ENCODE measurements around the gene GCN1.

GCN1 gene

DNA sequence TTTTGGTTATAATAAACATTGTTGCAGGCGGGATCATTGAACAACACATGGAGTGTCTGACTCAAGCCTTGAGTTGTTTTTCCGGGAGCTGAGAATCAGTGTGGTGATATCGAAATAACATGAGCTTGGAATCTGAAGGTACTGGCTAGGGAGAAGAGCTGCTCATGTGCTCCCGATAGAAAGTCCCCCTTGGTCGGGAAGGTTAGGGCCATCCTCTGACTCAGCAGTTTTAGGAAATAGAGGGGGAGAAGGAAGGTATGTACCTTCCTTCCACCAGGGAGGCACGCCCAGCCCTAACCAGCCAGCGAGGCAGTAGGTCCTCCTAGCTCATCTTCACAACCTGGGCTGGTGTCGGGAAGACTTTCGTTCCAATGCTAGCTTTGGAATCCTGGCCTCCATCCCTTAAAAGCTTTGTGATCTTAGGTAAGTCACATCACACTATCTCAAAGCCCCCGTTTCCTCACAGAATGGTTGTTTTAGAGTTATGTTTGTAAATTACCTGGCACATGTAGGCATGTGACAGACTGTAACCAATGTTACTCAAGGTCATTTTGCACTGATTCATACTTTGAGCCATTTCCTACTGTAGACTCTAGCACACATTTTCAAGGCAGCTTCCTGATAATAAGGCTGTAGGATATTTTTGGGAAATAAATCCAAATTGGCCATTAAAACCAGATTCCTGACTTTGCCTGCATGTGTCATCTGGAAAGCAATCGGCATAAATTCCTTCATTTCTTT, 76.0 kb downstream of the GCN1 start:
- DNase-seq (ENCODE audit: low spot score) (peak; percentile 45), FAIRE-seq (no peak)

DNA sequence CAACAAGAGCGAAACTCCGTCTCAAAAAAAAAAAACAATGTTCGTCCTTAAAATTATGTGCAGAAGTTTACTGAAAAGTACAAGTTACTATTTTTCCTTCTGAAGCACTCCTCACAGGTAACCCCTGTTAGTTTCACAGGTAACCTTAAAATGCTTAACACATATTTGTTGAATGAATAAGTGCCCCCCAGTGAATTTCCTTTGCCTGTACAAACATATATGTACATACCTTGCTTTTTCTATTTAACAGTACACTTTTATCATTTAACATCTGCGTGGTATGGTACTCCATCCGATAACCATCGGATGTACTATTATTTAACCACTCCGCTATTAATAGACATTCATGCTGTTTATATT, 76.6 kb downstream of the GCN1 start:
- DNase-seq (ENCODE audit: low spot score) (no peak), FAIRE-seq (no peak)

DNA sequence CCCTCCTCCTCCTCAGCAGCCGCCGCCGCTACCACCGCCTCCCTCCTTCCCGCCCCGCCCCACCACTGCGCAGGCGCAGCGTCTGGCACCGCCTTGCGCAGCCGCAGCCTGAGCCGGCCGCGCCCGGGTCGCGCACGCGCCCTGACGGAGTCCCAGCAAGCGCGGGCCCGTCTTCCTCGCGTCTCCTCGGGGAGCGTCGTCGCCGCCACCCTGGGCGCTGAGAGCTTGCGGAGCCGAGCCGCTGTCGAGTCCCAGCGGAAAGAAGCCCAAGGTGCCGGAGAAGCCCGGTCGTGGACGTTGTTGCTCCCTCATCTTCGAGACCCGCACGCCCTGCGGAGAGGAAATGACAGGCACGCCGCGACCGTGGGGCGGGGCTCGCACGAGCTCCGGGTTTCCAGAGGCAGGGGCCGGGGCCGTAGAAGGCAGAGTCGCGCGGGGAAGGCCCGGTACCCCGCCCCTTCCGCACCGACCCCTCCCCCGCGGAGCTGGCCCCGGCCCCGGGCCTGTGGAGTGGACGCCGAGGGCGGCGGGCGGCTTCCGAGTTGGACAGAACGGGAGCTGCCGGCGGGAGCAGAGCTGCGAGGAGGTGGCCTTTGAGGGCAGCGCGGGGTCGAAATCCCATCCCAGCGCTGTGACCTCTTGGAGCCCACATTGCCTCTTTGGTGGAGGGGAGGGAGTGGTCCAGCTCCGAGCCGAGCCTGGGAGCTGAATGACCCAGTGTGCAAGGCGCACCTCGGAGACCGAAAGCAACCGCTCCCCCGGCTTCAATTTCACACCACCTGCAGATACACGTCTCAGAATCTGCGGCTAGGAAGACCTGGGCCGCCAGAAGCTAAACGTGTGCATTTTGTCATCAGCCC, 77.5 kb downstream of the GCN1 start:
- DNase-seq (ENCODE audit: low spot score) (peak; percentile 77), FAIRE-seq (no peak)

DNA sequence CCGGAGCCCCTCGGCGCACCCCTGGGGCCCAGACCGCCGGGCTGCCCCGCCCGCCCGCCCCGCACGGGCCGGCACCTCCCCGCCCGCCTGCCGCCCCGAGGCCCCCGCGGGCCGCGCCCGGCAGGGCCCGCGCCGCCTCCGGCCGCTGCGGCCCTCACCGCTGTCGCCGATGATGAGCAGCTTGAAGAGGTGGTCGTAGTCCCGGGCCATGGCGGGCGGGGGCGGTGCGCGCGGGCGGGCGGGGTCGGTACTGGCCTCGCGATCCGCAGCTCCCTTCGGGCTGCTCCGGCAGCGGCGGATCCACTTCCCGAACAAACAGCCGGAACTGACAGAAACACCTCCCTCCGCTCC, 78.1 kb downstream of the GCN1 start, which contains the start of gene RAB35:
RAB35 (minus strand) TSS at position 313 of the 351 bp plus-strand sequence; CDS start at position 210, 103 bp downstream.
- DNase-seq (ENCODE audit: low spot score) = no peak
- FAIRE-seq = no peak

DNA sequence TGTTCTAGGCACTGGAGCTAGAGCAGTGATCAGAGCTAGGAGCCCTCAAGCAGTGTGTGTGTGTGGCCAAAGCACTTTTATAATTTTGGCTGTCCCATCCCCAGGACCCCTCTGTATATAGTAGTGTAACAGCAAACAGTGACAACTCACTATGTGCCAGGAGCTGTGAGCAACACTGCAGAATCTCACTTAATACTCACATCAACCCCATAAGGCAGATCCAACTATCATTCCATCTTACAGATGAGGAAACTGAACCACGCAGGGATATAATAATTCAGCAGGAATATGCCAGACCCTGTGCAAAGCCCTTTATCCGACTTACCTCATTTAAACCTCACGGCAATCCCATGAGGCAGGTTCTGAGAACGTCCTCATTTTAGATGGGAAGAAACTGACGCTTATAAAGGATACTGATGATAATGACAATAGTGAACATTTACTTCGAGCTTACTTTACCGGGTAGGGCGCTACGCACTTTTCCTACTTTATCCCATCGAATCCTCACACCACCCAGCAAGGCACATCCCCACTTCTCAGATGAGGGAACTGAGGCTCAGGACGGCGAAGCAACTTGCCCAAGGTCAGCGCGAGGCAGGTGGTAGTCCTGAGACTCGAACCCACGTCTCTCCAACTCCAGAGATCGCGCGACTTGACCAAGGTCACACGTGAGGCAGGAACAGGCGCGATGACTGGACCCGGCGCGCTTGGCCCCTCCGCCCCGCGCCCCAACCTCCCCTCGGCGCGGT, 78.6 kb downstream of the GCN1 start:
- FAIRE-seq (no peak), DNase-seq (ENCODE audit: low spot score) (peak; percentile 15)

DNA sequence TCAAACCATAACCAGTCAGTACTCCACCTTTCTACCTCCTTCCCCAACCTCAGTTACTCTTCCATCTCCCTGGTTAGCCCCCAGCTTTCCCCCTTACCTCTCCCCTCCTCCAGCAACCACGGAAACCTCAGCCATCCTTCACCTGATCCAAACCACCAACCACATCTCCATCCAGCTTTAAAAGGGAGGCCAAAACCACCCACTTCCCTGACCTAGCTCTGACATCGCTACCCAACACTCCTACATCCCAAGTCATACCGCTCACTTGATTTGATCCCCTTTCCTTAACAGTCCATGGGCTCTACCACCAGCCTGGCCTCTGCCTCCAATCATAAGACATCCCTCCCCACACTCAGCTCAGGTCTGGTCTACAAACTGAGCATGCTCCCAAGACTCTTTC, 79.4 kb downstream of the GCN1 start:
- DNase-seq (ENCODE audit: low spot score) = no peak
- no peak for FAIRE-seq

DNA sequence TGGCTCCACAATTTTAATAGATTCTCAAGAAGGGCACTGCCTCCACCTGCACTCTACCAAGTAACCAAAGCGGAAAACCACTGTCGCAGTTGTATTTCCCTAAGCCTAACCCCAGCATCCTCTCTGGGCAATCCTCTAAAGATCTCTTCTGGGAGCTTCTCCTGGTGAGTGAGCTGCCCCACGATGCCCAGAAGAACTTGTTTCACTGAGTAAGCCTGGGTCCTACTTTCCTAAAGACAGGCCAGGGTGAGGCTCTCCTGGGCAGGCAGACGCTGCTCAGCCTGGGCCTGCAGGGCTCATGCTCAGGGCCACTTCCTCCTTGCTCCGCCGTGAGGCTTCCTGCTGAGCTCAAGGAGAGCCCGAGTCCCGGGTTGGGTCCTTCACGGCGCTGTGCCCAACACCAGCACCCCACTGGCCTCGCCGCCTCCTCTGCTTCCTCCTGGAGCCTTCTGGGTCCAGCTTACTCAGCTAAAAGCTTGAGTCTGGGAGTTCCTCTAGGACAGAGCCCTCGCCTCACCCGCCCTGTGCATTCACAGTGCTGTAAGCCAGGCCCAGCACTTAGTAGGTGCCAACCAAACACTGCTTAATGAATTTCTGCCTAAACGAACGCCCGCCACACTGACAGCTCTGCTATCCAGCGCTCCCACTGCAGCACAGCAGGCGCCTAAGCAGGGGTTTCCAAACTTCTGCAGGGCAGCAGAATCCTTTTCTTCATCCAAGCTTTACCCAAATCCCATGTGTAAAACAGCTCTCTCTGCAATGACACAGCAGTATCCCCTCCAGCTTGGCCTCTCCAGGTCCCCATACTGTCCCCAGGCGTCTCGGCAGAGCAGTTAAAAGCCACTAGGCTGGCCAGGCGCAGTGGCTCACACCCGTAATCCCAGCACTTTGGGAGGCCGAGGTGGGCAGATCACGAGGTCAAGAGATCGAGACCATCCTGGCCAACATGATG, 83.7 kb downstream of the GCN1 start:
- no peak for DNase-seq (ENCODE audit: low spot score)
- FAIRE-seq = no peak

DNA sequence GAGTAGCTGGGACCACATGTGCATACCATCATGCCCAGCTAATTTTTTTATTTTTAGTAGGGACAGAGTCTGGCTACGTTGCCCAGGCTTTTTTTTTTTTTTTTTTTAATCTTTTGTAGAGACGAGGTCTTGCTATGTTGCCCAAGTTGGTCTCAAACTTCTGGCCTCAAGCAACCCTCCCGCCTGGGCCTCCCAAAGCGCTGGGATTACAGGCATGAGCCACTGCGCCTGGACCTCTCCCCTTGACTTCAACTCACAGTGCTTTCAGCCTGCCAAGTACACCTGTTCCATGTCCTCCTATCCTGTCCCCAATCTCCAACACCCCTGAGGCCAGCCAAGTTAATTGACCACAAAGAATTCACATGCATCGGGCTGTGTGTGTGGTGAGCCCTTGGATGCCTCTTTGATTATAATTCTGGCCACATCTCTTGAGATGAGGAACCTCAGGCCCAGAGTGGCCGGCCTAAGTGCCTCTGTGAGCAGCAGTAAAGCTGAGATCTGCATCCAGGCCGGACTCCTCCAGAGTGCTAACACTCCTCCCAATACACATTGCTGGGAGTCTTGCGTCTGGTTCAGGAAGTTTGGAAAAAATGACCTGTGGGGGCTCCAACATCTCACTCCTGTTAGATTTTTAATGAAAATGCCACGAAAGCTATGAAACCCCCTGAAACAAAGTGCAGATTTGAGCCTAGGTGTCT, 84.8 kb downstream of the GCN1 start:
- DNase-seq (ENCODE audit: low spot score) (no peak), FAIRE-seq (no peak)

DNA sequence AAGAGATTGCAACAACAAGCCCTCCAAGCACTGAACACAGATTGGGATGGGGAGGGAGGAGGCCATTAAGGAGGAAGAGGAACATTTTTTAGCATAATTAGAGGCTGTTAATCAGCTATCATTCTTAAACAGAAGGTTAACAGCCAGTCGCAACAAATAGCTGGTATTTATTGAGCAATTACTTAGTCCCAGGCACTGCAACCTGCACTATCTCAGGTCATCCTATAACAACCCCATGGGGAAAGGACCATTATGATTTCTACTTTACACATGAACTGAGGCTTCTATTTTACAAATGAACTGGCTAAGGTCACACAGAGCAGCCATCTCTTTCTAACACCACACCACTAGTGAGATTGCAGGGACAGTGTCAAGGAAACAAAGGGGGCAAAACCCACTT, 88.4 kb downstream of the GCN1 start:
- FAIRE-seq (no peak), DNase-seq (ENCODE audit: low spot score) (no peak)

DNA sequence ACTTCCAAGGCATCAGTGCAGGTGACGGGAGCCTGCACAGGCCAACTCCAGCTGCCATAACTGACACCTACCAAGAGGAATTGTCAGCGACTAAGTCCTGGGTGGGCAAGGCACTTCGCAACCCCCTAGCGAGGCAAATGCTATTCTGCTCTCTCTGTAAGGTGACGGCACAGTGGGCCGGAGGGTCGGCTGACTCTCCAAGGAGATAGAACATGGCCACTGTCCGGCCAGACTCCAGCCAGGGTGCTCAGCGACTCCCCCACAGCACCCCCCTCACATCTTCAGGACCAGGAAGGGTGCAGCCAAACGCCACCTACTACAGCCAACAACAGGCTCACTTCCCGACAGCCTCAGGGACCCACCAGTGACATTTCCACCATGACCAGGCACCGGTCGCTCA, 91.1 kb downstream of the GCN1 start:
- DNase-seq (ENCODE audit: low spot score) (no peak), FAIRE-seq (no peak)

DNA sequence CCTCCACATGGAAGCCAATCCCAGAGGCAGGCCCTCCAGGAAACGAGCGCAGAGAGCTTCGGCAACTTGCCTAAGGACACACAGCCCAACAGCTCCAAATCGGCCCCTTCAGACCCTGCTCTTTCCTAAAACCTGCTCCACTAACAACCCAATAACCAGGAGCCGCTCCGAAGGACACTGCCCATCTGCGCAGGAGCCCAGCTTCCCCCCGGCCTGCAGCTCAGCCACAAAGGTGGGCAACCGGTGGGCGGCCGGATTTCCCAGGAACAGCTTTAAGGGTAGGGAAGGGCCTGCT, 91.5 kb downstream of the GCN1 start:
- FAIRE-seq = no peak
- no peak for DNase-seq (ENCODE audit: low spot score)

DNA sequence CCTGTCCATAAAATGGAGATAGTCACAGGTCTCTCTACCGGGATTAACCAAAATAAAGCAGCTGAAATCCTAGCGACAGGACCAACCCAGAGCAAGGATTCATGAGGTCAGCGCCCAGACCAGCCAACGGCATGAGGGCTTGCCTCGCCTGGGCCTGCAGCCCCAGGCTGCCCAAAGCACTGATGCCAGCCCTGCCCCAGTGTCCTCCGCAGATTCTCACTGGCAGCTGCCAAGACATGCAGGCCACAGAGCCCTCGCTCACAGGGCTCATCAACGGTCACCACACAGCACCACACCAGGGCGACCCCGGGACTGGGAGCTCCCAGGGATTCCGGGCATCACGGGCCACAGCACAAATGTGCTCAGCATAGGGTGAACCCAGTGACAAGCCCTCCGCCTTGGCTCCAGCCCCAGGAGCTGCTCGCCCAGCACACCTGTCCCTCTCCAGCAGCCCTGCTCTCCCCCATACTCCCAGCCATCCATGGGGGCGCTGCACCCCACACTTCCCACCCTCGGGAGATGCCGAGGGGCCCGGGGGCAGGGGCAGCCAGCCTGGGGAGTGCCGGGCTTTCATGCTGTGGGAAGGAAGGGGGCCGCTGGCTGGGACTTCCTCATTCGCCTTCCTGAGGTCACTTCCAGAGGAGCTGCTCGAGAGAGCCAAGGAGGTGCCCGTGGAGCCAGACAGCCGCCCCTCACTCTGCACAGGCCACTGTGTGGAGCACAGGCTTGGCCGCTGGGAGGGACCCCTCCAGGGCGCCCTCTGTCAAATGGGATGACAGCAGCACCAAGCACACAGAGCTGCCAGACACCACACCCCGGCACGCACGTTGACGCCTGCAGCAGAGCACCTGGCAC, 92.1 kb downstream of the GCN1 start:
- FAIRE-seq = no peak
- DNase-seq (ENCODE audit: low spot score) = no peak

DNA sequence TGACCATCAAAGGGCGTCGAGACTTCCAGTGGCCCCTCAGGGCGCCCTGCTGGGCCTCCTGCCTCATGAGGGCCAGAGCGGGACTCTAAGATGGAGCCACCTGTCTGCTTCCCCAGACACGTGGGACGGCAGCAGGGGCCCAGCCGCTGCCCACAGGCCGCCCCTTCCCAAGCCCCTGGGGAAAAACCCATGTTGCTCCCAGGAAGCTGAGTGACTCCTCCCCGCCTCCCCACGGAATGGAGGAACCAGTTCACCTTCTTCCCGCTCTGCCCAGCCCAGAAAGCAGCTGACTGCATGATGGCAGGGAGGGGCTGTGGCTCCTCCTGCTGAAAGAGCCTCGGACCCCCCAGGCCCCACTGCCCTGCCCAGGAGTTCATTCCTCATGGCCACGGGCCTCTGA, 92.9 kb downstream of the GCN1 start:
- DNase-seq (ENCODE audit: low spot score) = no peak
- no peak for FAIRE-seq

DNA sequence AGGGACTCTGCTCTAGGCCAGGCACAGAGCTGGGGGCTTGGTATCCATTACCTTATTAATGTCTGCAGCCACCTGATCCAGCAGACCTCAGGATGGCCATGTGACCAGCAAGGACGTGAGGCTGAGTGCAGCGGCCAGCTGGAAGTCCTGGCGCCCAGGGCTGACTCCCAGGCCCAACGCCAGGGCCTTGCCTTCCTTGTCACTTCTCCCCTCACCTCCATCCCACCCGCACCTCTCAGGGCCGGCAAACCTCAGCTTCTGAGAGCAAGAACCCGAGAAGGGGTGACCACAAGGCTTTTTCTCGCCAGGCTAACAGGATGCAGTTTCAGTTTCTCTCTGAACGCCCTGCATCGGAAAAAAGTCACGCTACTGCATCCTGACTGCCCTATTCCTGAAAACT, 93.3 kb downstream of the GCN1 start:
- FAIRE-seq (no peak), DNase-seq (ENCODE audit: low spot score) (no peak)

DNA sequence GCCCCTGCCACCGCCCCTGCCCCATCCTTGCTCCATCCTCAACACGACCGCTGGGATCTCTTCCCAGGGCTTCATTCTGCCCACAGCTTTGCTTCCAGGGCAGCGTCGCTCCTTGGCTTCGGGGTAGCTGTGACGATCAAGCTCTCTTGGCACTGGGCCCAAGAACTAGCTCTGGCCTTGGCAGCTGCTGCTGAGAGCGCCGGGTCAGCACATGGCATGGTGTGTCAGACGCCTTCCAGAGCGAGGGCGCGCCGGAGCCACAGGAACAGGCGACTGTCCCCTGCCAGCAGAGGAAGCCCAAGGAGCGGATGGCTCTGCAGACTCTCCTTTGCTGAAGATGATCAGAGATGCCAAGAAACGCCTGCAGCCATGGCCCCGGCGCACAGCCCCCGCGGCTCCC, 93.9 kb downstream of the GCN1 start:
- no peak for DNase-seq (ENCODE audit: low spot score)
- FAIRE-seq = no peak

DNA sequence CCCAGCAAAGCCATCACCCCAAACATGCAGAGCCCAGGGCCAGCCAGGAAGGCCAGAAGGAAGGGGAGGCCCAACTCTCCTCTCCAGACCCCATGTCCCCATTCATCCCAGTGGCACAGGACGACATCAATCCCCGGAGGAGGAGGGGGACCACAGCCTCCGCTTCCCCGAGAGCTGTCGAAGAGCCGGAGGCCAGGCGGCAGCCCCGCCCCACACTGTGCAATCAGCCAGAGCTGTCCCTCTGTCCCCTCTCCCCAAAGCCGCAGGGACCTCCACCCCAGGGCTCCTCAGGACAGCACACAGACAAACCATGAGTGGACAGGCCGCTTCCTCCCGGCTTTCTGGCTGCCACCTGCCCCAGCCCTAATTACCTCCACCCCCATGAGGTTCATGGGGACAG, 94.8 kb downstream of the GCN1 start:
- no peak for FAIRE-seq

DNA sequence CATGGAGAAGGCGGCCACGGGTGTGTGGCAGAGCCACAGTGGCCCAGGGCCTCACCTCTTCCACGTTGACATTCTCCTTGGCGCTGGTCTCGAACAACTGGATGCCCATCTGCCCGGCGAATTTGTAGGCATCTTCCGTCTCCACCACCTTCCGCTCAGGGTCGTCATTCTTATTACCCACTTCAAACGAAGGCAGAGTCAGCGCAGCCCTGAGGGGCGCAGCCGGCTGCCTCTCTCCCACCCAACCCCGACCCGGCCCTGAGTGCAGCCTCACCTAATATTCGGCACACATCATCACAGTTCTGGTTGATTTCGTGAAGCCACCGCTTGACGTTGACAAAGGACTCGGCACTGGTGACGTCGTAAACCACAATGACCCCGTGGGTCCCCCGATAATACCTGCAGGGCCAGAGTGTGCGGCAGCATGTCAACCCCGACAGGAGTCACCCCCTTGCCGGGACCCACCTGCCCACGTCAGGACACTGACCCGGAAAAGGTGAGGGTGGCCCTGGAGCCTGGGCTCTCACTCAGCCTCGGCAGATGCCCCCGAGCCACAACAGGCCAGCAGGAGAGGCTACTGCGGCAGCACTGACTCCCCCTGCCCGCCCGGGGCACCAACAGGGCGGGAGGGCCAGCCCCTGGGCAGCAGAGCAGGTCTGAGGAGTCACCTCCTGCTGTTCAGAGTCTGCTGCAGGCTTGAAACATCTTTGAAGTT, 95.6 kb downstream of the GCN1 start:
- FAIRE-seq (no peak), DNase-seq (ENCODE audit: low spot score) (no peak)

More for the DNA sequence above, 94.8 kb downstream of the GCN1 start:
- DNase-seq (ENCODE audit: low spot score) = no peak

DNA sequence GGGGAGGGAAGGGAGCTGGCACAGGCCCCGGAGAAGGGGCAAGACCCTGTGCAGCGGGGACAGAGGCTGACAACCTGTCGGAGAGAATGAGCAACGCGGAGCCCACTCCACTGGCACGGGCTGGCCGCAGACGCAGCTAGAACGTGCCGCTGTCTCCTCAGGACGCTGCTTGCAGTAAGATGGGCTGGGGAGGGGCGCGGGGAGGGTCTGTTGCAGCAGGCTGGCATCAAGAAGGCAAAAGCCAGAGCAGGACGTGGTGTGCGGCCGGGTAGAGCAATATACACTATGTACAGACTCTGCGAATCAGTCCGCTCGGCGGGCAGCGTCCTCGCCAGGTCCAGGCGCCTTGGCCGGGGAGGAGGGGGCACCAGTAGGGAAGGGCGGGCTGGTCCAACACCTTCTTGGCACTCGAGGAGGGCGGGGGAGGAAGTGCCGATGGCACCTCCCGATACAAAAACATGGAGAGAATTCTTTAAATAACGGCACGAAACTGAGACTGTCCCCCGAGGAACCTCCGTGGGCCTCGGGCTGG, 97.8 kb downstream of the GCN1 start:
- FAIRE-seq (no peak), DNase-seq (ENCODE audit: low spot score) (no peak)

DNA sequence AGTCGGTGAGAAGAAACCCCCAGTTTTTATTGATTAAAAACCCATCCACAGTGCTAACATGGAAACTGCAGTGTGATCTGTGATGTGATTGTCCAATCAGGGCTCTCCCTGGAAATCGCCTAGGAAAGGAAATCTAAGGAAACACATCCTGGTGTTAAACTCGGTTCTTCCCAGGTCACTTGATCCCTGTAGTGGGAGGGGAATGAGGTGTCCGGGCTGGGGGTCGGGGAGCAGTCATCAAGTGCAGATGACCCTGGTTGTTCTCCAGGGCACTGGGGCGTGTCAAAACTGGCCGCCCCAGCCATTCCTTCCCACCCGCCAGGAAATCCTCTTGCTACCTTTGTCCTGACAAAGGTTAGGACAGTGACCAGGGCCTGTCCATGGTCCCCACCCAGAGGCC, 98.8 kb downstream of the GCN1 start:
- DNase-seq (ENCODE audit: low spot score) = no peak
- FAIRE-seq = no peak

Data from RCC 7860 (cell line).